Right cardiac atrium (tissue), 5 donors: Measurements from ENCODE around the gene ULK1. TPM values are rescaled to one million over a fixed set of nuclear protein-coding genes. Genes with fewer than 3 reads are reported as not detected.

Source experiments
- ATAC-seq, 2 donors: fragments of 200-7000 bp; cut with Tn5 transposase; one replicate each; pipeline versions ENCODE4 v1.8.0 to v1.9.1; 2020; ENCODE audit warnings: moderate library complexity in 2 of 2, mild to moderate bottlenecking in 1 of 2
- DNase-seq, 3 donors: peaks; one replicate each; pipeline ENCODE4 v3.0.0-alpha.2; 2020
- H3K27ac ChIP-seq: one replicate; pipeline ENCODE4 v1.5.1; 2013; ENCODE audit warnings: mild to moderate bottlenecking, low read length, control low read depth, moderate library complexity
- H3K27me3 ChIP-seq: one replicate; pipeline ENCODE4 v1.6.1; 2013; ENCODE audit not compliant: control insufficient read depth, insufficient read depth
- H3K4me1 ChIP-seq: one replicate; pipeline ENCODE4 v1.6.1; 2013; ENCODE audit warnings: low read length; ENCODE audit not compliant: control insufficient read depth, insufficient read depth
- H3K4me3 ChIP-seq: one replicate; pipeline ENCODE4 v1.5.1; 2013; ENCODE audit warnings: low read length, control low read depth
- H3K9me3 ChIP-seq: one replicate; pipeline ENCODE4 v1.6.1; 2013; ENCODE audit warnings: low read length; ENCODE audit not compliant: control insufficient read depth
- WGBS: extraction: QIAGEN DNeasy Blood & Tissue Kit; methylation state at CpG from one replicate; pipeline ENCODE4 v1.1.7; 2013; 5-methylcytosine and 5-hydroxymethylcytosine counted together
- intact Hi-C, 4 donors: fragments of 100-400 bp; cut with DNase I; formaldehyde crosslinking; loops; one replicate each; pipeline versions ENCODE4 v1.11.0 to v1.14.0; 2022 to 2023
- long read RNA-seq, 4 donors: library from polyadenylated mRNA; unstranded; transcript quantifications; one replicate each; pipeline ENCODE4 v2.0.0, GENCODE V29; 2020 to 2021
- polyA plus RNA-seq: library from polyadenylated mRNA; stranded (reverse); fragments of 200-250 nt; gene quantifications from one replicate; pipeline ENCODE4 v1.2.3, GENCODE V29; 2013
- total RNA-seq, 4 donors: library from RNA; stranded (reverse); fragmentation: NEBNext Ultra II Directional; extraction: Animal tissue kit (Norgen Biotek cat#: 25700); gene quantifications; one replicate each; pipeline ENCODE4 v1.2.1, GENCODE V29; 2021
- donor health status: healthy with polysubstance abuse.
- donor health status: DM: no; HTN: yes; CAD: no.
- donor health status: DM: no; HTN: no; CAD: no.
- donor health status: DM: no; HTN: yes; CAD: no; lungs with severe emphysema.
- donor health status: DM: yes; HTN: yes; CAD: no.

ULK1 gene
- 10 to 100 TPM; 33.4 to 51.3 (median 48.0) TPM for total RNA-seq
- 29.4 TPM for polyA plus RNA-seq
- long read RNA-seq, donor 1, full-length matches to known transcripts, result 10 of 124 reads
- long read RNA-seq, donor 1, partial matches to known transcripts, result 92 of 124 reads
- long read RNA-seq, donor 1, other reads (novel, unspliced or antisense), result 22 of 124 reads
- long read RNA-seq, donor 2, full-length matches to known transcripts, result 4 of 45 reads
- long read RNA-seq, donor 2, partial matches to known transcripts, result 28 of 45 reads
- long read RNA-seq, donor 2, other reads (novel, unspliced or antisense), result 13 of 45 reads
- long read RNA-seq, donor 3, transcript ULK1-204 (6 exons, 1,211 nt), result major isoform, 12 of 174 reads
- long read RNA-seq, donor 3, partial matches to known transcripts, result 131 of 174 reads
- long read RNA-seq, donor 3, other reads (novel, unspliced or antisense), result 28 of 174 reads
- long read RNA-seq, donor 4, partial matches to known transcripts, result 39 of 50 reads
- long read RNA-seq, donor 4, other reads (novel, unspliced or antisense), result 9 of 50 reads

GRCh38 chr12:131894313-131894860, at the start of gene ULK1:
Gene ULK1, plus strand, starts transcription at chr12:131894622. Its CDS starts 380 bp downstream, at chr12:131895002.
- DNase-seq (peak; percentile 94 to 99 (median 98)), ATAC-seq (peak; percentile 83 to 85)
- intact Hi-C loops, result loop anchor here in 1 of 4 donors (5.0 kb wide), 1 partner anchor 33 kb away; the partner anchor contains the start of gene PUS1
- no peaks in the 10 kb centered on the region for H3K9me3 ChIP-seq
- H3K4me3 ChIP-seq, result peak within 1 kb of the TSS; percentile 99
- under 1% methylated on average over 64 of the region's 64 CpGs for WGBS
- H3K27ac ChIP-seq, result peak within 1 kb of the TSS; percentile 95
- H3K4me1 ChIP-seq, result peaks cover 3% of the 10 kb centered on the region
- H3K27me3 ChIP-seq, result no peaks in the 10 kb centered on the region

- no peak overlapping the region for H3K27ac ChIP-seq
- WGBS, result 92% methylated on average over 25 of the region's 25 CpGs
- H3K4me3 ChIP-seq, result no peak overlapping the region
- ATAC-seq (no peak), DNase-seq (peak in 1 of 3 donors; percentile 43)
- no peaks in the 10 kb centered on the region for H3K9me3 ChIP-seq
- intact Hi-C loops, result no loop called here
- H3K27me3 ChIP-seq, result no peaks in the 10 kb centered on the region
- H3K4me1 ChIP-seq, result no peaks in the 10 kb centered on the region
These were observed 49.8 kb upstream of the ULK1 start for GRCh38 chr12:131844656-131845055.

- intact Hi-C loops, result no loop called here
- peak in 1 of 3 donors; percentile 49 for DNase-seq
- Histone ChIP-seq H3K27ac (no peak overlapping the region), H3K4me3 (no peak overlapping the region), H3K27me3 (no peaks in the 10 kb centered on the region), H3K9me3 (no peaks in the 10 kb centered on the region), H3K4me1 (no peaks in the 10 kb centered on the region)
- WGBS, result 91% methylated on average over 29 of the region's 29 CpGs
- ATAC-seq, result no peak
These were observed 49.3 kb upstream of the ULK1 start for GRCh38 chr12:131845121-131845520.

GRCh38 chr12:131847456-131847855, 47.0 kb upstream of the ULK1 start:
- H3K4me1 ChIP-seq, result no peaks in the 10 kb centered on the region
- H3K4me3 ChIP-seq, result no peak overlapping the region
- no peaks in the 10 kb centered on the region for H3K27me3 ChIP-seq
- intact Hi-C loops, result no loop called here
- peak in 1 of 3 donors; percentile 31 for DNase-seq
- H3K27ac ChIP-seq, result no peak overlapping the region
- 92% methylated on average over 10 of the region's 10 CpGs for WGBS
- ATAC-seq, result no peak
- no peaks in the 10 kb centered on the region for H3K9me3 ChIP-seq

- no peak for ATAC-seq
- H3K27me3 ChIP-seq, result no peaks in the 10 kb centered on the region
- no peak overlapping the region for H3K27ac ChIP-seq
- WGBS, result 86% methylated on average over 24 of the region's 24 CpGs
- no peaks in the 10 kb centered on the region for H3K9me3 ChIP-seq
- no peak overlapping the region for H3K4me3 ChIP-seq
- intact Hi-C loops, result no loop called here
- no peaks in the 10 kb centered on the region for H3K4me1 ChIP-seq
- DNase-seq, result peak in 1 of 3 donors; percentile 12
These were observed 45.7 kb upstream of the ULK1 start for GRCh38 chr12:131848753-131849152.

DNA sequence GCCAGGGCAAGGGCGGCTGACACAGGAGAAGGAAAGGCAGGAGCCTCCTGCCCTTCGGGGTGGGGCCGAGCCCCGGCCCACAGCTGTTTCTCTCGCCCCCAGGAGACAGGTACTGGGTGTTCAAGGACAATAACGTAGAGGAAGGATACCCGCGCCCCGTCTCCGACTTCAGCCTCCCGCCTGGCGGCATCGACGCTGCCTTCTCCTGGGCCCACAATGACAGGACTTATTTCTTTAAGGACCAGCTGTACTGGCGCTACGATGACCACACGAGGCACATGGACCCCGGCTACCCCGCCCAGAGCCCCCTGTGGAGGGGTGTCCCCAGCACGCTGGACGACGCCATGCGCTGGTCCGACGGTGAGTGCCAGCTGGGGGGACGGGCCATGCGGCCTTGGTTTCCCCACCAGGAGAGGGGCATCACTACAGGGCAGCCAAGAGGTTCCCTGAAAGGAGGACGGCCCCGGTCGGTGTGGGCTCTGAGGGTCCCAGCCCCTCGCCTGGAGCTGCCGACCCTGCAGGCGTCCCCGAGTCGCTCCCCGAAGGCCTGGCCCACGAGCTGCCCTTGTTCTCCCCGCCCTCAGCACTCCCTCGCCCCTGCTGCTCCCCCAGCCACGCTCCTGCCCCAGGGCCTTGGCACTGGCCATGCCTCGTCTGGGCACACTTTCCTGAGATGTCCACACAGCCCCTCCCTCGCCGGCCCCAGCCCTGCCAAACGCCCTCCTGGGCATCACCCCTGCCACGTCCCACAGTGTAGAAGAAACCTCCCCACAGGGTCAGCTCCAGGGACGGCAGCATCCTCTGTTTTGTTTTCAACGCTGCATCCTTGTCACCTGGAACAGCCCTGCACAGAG, 44.5 kb upstream of the ULK1 start:
- Histone ChIP-seq H3K4me1 (no peaks in the 10 kb centered on the region), H3K4me3 (no peak overlapping the region), H3K27ac (no peak overlapping the region), H3K27me3 (no peaks in the 10 kb centered on the region), H3K9me3 (no peaks in the 10 kb centered on the region)
- intact Hi-C loops, result no loop called here
- WGBS, result 88% methylated on average over 47 of the region's 47 CpGs
- peak in 1 of 3 donors; percentile 41 for DNase-seq
- no peak for ATAC-seq

GRCh38 chr12:131850856-131851559, 43.4 kb upstream of the ULK1 start:
- Histone ChIP-seq H3K27me3 (no peaks in the 10 kb centered on the region), H3K9me3 (no peaks in the 10 kb centered on the region), H3K27ac (no peak overlapping the region), H3K4me3 (no peak overlapping the region), H3K4me1 (no peaks in the 10 kb centered on the region)
- intact Hi-C loops, result no loop called here
- ATAC-seq (peak in 1 of 2 donors; percentile 18), DNase-seq (peak in 1 of 3 donors; percentile 46)
- 76% methylated on average over 41 of the region's 41 CpGs for WGBS

GRCh38 chr12:131851741-131852550, 42.5 kb upstream of the ULK1 start:
- Histone ChIP-seq H3K4me1 (no peaks in the 10 kb centered on the region), H3K4me3 (no peak overlapping the region), H3K9me3 (no peaks in the 10 kb centered on the region), H3K27ac (no peak overlapping the region), H3K27me3 (no peaks in the 10 kb centered on the region)
- ATAC-seq, result no peak
- peak in 1 of 3 donors; percentile 58 for DNase-seq
- 85% methylated on average over 37 of the region's 37 CpGs for WGBS
- intact Hi-C loops, result no loop called here

DNA sequence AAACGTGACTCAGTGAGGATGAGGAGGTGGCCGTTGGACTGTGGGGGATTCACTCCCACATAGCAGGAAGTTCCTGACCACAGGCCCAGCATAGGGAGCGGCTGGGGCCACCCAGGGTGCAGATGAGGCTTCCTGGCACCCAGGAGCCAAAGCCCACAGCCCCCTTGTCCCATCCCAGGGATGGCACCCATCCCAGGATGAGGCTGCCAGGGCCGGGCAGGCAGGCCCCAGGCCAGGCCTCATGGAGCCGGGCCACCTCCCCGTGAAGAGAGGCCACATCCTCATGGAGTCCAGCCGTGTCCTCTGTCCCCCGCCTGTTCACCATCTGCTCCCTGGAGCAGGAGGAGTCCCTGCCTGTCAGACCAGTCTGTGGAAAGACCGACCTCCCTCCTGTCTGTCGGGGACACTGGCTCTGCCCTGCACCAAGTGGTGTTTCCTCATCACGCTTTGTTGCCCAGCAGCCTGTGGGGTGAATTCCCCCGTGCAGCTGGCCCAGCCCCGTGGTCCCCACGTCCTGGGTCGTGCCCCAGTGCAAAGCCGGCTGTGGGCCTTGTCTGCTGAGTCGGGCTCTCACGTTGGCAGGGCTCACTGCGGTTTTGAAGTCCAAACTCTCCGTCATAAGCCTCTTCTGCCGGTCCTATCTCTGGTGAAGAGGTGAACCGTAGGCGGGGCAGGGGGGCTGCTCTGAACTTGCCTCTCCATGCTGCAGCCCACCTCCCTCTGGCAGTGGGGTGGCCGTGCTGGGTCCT, 41.7 kb upstream of the ULK1 start:
- DNase-seq (peak in 1 of 3 donors; percentile 38), ATAC-seq (no peak)
- intact Hi-C loops, result no loop called here
- H3K4me1 ChIP-seq, result no peaks in the 10 kb centered on the region
- no peaks in the 10 kb centered on the region for H3K27me3 ChIP-seq
- H3K27ac ChIP-seq, result no peak overlapping the region
- no peaks in the 10 kb centered on the region for H3K9me3 ChIP-seq
- 55% methylated on average over 24 of the region's 24 CpGs for WGBS
- no peak overlapping the region for H3K4me3 ChIP-seq
